ENCODE results near the gene TMEM233. TPM values are rescaled to one million over a fixed set of nuclear protein-coding genes. Genes with fewer than 3 reads are reported as not detected.

TMEM233 gene
- polyA plus RNA-seq, 2 of the 4 experiments (the other 2 are of a cell fraction), result not detected

DNA sequence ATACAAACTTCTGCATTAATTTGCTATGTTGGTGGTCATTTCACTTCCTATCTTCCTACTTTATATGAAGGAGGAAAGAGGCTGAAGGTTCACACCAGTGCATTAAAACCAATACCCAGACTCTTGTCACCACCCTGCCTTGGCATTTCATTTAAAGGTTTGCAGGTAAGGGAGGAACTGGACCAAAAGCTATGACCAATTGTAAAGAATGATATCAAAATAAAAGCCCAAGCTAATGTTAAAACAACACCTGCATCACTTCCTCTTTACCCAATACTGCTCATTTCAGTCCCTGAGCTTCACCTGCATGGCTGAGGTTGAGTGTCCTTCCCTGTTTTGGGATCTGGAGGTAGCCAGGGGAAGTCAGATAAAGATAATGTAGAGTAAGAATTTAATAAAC is 47.2 kb upstream of the TMEM233 start:
- CTCF ChIA-PET, result interaction anchor here (0.7 to 10.4 kb wide), 6 partner anchors 9 to 1140 kb away, joined by 3 to 98 read pairs (median 3); no protein-coding TSS in a partner anchor
- DNase-seq (ENCODE audit: low read depth in 1 of 2, low spot score in 1 of 2) (no peak), ATAC-seq (no peak), FAIRE-seq (no peak)
- no peak for TF ChIP-seq CBX8 (IDR thresholded peaks at IDR 0.05)
- TF ChIP-seq SMC3 (IDR thresholded peaks at IDR 0.05), result no peak
- TF ChIP-seq ZNF302 (CRISPR knock-in tag; IDR thresholded peaks at IDR 0.05), result no peak
- no peak for TF ChIP-seq GATA3 (IDR thresholded peaks at IDR 0.05; ENCODE audit: borderline replicate concordance)
- TF ChIP-seq, protein P1, sequence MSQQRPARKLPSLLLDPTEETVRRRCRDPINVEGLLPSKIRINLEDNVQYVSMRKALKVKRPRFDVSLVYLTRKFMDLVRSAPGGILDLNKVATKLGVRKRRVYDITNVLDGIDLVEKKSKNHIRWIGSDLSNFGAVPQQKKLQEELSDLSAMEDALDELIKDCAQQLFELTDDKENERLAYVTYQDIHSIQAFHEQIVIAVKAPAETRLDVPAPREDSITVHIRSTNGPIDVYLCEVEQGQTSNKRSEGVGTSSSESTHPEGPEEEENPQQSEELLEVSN (IDR thresholded peaks at IDR 0.05; ENCODE audit: borderline replicate concordance, low read depth), result no peak
- TF ChIP-seq, protein P2, sequence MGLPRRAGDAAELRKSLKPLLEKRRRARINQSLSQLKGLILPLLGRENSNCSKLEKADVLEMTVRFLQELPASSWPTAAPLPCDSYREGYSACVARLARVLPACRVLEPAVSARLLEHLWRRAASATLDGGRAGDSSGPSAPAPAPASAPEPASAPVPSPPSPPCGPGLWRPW (IDR thresholded peaks at IDR 0.05), result no peak
- no peak for TF ChIP-seq RNF2 (IDR thresholded peaks at IDR 0.05; ENCODE audit: borderline replicate concordance, low read depth)
- TF ChIP-seq KDM1A (IDR thresholded peaks at IDR 0.05; ENCODE audit: low read depth), result no peak
- TF ChIP-seq EHMT2 (IDR thresholded peaks at IDR 0.05; ENCODE audit: low read depth), result no peak
- TF ChIP-seq TFCP2L1 (CRISPR knock-in tag; IDR thresholded peaks at IDR 0.05), result no peak
- TF ChIP-seq NPAS2 (CRISPR knock-in tag; IDR thresholded peaks at IDR 0.05; ENCODE audit: borderline replicate concordance), result no peak
- no peak for TF ChIP-seq JUN (IDR thresholded peaks at IDR 0.05)
- Histone ChIP-seq H3K4me2 (no peak overlapping the region), H3K27ac (no peak overlapping the region), H3K4me3 (no peak overlapping the region), H3K9me3 (no peaks in the 10 kb centered on the region), H3K4me1 (no peaks in the 10 kb centered on the region)
- POLR2A ChIA-PET, result no interaction called here

DNA sequence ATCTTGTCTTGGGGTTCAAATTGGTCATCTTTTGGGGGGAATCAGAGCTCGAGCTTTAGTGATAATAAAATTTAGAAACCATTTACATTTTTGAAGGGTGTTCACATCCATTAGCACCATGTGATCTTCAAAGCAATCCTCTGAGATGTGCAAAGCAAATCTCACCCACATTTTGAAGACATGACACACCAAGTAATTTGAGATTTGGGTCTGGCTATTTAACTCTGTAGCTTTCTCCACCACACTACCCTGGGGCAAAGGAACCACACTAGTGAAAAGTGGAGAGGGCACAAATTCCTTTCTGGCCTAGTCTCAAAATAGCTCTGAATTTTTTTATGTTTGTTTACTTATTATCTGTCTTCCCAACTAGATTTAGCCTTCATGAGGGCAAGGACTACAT is 46.6 kb upstream of the TMEM233 start:
- TF ChIP-seq TFCP2L1 (CRISPR knock-in tag; IDR thresholded peaks at IDR 0.05), result no peak
- TF ChIP-seq CHD2 (IDR thresholded peaks at IDR 0.05; ENCODE audit: low read length, partially characterized antibody), result no peak
- TF ChIP-seq HOXB5 (CRISPR knock-in tag; IDR thresholded peaks at IDR 0.05), result no peak
- no peak for TF ChIP-seq NFE2L2 (conservative IDR thresholded peaks at IDR 0.05; ENCODE audit: low read length)
- TF ChIP-seq RAD21 (conservative IDR thresholded peaks at IDR 0.05 in 1 of 2, IDR thresholded peaks at IDR 0.05 in 1 of 2), result no peak
- no peak for TF ChIP-seq MYC (IDR thresholded peaks at IDR 0.05; ENCODE audit: borderline replicate concordance, low read length)
- TF ChIP-seq, protein P2 (IDR thresholded peaks at IDR 0.05), result no peak
- no peak for TF ChIP-seq RCOR1 (IDR thresholded peaks at IDR 0.05; ENCODE audit: low read depth, low read length)
- no peak for TF ChIP-seq ZNF302 (CRISPR knock-in tag; IDR thresholded peaks at IDR 0.05)
- TF ChIP-seq KDM1A (IDR thresholded peaks at IDR 0.05; ENCODE audit: low read depth), result no peak
- TF ChIP-seq CHD4 (IDR thresholded peaks at IDR 0.05; ENCODE audit: borderline replicate concordance), result no peak
- TF ChIP-seq RNF2 (IDR thresholded peaks at IDR 0.05; ENCODE audit: borderline replicate concordance, low read depth), result no peak
- no peak for TF ChIP-seq MAX (IDR thresholded peaks at IDR 0.05)
- TF ChIP-seq KDM5A (IDR thresholded peaks at IDR 0.05), result no peak
- TF ChIP-seq FOXS1 (CRISPR knock-in tag; IDR thresholded peaks at IDR 0.05), result no peak
- no peak for TF ChIP-seq CTCF (IDR thresholded peaks at IDR 0.05)
- TF ChIP-seq PBX3 (IDR thresholded peaks at IDR 0.05), result no peak
- TF ChIP-seq CBX2 (IDR thresholded peaks at IDR 0.05; ENCODE audit: borderline replicate concordance, low read depth), result no peak
- H3K9me3 ChIP-seq, result no peaks in the 10 kb centered on the region
- no peak overlapping the region for H3K4me2 ChIP-seq
- ATAC-seq (no peak), FAIRE-seq (no peak), DNase-seq (ENCODE audit: low read depth in 1 of 2, low spot score in 1 of 2) (no peak)
- CTCF ChIA-PET, result interaction anchor here (0.6 to 10.4 kb wide), 7 partner anchors 101 to 1141 kb away, joined by 3 to 98 read pairs (median 3); no protein-coding TSS in a partner anchor
- no peak overlapping the region for H3K27ac ChIP-seq
- WGBS (ENCODE audit: missing lambda C conversion rate), result 0% methylated on average over 1 of the region's 1 CpG
- H3K4me3 ChIP-seq, result no peak overlapping the region
- POLR2A ChIA-PET, result no interaction called here
- no peaks in the 10 kb centered on the region for H3K4me1 ChIP-seq

Data from A549 (cell line).